ENCODE data around the gene VANGL2.

DNA sequence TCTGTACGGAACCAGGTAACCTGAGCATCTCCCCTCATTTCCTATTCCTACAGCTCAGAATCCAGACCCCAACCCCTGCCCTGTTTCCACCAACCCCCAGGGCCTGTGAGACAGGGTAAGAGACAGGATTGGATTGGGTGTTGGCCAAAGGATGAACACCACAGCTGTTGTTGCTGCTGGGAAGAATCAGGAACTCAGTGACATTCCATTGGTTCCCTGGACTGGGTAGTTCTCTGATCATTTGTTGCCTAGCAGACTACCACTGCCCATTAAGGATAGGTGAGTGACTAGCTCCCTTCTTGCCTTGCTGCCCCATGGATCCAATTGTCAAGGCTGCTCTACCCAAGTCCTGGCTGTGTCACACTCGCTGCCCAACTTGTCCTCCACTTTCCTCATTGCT is 47.1 kb upstream of the VANGL2 start:
- TF ChIP-seq, protein P1, sequence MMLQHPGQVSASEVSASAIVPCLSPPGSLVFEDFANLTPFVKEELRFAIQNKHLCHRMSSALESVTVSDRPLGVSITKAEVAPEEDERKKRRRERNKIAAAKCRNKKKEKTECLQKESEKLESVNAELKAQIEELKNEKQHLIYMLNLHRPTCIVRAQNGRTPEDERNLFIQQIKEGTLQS (IDR thresholded peaks at IDR 0.05), result no peak
- TF ChIP-seq, protein P2, sequence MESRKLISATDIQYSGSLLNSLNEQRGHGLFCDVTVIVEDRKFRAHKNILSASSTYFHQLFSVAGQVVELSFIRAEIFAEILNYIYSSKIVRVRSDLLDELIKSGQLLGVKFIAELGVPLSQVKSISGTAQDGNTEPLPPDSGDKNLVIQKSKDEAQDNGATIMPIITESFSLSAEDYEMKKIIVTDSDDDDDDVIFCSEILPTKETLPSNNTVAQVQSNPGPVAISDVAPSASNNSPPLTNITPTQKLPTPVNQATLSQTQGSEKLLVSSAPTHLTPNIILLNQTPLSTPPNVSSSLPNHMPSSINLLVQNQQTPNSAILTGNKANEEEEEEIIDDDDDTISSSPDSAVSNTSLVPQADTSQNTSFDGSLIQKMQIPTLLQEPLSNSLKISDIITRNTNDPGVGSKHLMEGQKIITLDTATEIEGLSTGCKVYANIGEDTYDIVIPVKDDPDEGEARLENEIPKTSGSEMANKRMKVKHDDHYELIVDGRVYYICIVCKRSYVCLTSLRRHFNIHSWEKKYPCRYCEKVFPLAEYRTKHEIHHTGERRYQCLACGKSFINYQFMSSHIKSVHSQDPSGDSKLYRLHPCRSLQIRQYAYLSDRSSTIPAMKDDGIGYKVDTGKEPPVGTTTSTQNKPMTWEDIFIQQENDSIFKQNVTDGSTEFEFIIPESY (IDR thresholded peaks at IDR 0.05), result no peak
- TF ChIP-seq SP1 (IDR thresholded peaks at IDR 0.05), result no peak
- TF ChIP-seq, protein P3, sequence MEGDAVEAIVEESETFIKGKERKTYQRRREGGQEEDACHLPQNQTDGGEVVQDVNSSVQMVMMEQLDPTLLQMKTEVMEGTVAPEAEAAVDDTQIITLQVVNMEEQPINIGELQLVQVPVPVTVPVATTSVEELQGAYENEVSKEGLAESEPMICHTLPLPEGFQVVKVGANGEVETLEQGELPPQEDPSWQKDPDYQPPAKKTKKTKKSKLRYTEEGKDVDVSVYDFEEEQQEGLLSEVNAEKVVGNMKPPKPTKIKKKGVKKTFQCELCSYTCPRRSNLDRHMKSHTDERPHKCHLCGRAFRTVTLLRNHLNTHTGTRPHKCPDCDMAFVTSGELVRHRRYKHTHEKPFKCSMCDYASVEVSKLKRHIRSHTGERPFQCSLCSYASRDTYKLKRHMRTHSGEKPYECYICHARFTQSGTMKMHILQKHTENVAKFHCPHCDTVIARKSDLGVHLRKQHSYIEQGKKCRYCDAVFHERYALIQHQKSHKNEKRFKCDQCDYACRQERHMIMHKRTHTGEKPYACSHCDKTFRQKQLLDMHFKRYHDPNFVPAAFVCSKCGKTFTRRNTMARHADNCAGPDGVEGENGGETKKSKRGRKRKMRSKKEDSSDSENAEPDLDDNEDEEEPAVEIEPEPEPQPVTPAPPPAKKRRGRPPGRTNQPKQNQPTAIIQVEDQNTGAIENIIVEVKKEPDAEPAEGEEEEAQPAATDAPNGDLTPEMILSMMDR (IDR thresholded peaks at IDR 0.05; ENCODE audit: low read depth, low read length, missing input control), result no peak
- TF ChIP-seq, protein P4, sequence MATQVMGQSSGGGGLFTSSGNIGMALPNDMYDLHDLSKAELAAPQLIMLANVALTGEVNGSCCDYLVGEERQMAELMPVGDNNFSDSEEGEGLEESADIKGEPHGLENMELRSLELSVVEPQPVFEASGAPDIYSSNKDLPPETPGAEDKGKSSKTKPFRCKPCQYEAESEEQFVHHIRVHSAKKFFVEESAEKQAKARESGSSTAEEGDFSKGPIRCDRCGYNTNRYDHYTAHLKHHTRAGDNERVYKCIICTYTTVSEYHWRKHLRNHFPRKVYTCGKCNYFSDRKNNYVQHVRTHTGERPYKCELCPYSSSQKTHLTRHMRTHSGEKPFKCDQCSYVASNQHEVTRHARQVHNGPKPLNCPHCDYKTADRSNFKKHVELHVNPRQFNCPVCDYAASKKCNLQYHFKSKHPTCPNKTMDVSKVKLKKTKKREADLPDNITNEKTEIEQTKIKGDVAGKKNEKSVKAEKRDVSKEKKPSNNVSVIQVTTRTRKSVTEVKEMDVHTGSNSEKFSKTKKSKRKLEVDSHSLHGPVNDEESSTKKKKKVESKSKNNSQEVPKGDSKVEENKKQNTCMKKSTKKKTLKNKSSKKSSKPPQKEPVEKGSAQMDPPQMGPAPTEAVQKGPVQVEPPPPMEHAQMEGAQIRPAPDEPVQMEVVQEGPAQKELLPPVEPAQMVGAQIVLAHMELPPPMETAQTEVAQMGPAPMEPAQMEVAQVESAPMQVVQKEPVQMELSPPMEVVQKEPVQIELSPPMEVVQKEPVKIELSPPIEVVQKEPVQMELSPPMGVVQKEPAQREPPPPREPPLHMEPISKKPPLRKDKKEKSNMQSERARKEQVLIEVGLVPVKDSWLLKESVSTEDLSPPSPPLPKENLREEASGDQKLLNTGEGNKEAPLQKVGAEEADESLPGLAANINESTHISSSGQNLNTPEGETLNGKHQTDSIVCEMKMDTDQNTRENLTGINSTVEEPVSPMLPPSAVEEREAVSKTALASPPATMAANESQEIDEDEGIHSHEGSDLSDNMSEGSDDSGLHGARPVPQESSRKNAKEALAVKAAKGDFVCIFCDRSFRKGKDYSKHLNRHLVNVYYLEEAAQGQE (IDR thresholded peaks at IDR 0.05), result no peak
- TF ChIP-seq, protein P5, sequence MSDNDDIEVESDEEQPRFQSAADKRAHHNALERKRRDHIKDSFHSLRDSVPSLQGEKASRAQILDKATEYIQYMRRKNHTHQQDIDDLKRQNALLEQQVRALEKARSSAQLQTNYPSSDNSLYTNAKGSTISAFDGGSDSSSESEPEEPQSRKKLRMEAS (IDR thresholded peaks at IDR 0.05), result no peak
- TF ChIP-seq GABPA (IDR thresholded peaks at IDR 0.05 in 1 of 2, conservative IDR thresholded peaks at IDR 0.05 in 1 of 2), result no peak
- no peak for TF ChIP-seq TAF1 (conservative IDR thresholded peaks at IDR 0.05)
- no peak for TF ChIP-seq RXRA (IDR thresholded peaks at IDR 0.05)
- no peak for TF ChIP-seq RAD21 (IDR thresholded peaks at IDR 0.05)

Data from liver (tissue), 3 donors.